GM23248 (cell line): ENCODE data around the gene CSF2.

Source experiments
- EZH2 ChIP-seq: fragments of 200-600 bp; sonication (generic); IDR thresholded peaks from 2 replicates; pipeline ENCODE4 v1.6.1; 2018; ENCODE audit warnings: antibody characterized with exemption, mild to moderate bottlenecking; ENCODE audit not compliant: insufficient read depth, poor library complexity, severe bottlenecking
- EZH2phosphoT487 ChIP-seq: fragments of 200-600 bp; sonication (generic); IDR thresholded peaks from 2 replicates; pipeline ENCODE4 v1.6.1; 2018; ENCODE audit warnings: antibody characterized with exemption, moderate library complexity, mild to moderate bottlenecking, low read depth; ENCODE audit not compliant: insufficient read depth

- TF ChIP-seq EZH2 (no peak), EZH2phosphoT487 (no peak)
These were observed 3.4 kb downstream of the CSF2 start for GRCh38 chr5:132076983-132077382.
